Dermis lymphatic vessel endothelial cell (primary cell): ENCODE results near the gene TAF11L2. TPM values are rescaled to one million over a fixed set of nuclear protein-coding genes. Genes with fewer than 3 reads are reported as not detected.

Experiments used
- total RNA-seq: library from RNA; depleted of rRNA; stranded (reverse); fragments of >200 nt; gene quantifications from 2 replicates; pipeline ENCODE4 v1.2.1, GENCODE V29; 2014

TAF11L2 gene
- total RNA-seq: not detected in 2 replicates

DNA sequence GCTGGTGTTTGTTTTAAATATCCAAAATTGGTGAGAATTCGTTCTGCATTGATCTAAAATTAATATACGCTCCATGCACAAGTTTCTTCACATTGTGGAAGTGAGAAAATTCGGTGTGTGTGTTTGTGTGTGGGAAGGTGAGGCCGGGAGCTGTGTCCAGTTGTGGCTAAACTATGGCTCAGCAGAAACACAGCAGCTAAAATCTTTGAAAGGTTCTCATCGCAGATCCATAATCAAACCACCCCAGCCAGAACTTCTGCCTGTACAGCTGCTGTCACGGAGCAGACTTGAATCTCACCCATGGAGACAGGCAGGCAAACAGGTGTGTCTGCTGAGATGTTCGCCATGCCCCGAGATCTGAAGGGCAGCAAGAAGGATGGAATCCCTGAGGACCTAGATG lies at the start of gene TAF11L2:
TAF11L2 (plus strand) TSS at position 301 of the 400 bp plus-strand sequence.

GRCh38 chr5:17518067-17518466 lies 20.0 kb downstream of the TAF11L2 start, which contains the start of gene TAF11L3:
Gene TAF11L3 (plus strand): TSS chr5:17518367.

DNA sequence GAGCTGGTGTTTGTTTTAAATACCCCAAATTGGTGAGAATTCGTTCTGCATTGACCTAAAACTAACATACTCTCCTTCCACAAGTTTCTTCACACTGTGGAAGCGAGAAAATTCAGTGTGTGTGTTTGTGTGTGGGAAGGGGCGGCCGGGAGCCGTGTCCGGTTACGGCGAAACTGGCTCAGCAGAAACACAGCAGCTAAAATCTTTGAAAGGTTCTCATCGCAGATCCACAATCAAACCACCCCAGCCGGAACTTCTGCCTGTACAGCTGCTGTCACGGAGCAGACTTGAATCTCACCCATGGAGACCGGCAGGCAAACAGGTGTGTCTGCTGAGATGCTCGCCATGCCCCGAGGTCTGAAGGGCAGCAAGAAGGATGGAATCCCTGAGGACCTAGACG lies 23.5 kb downstream of the TAF11L2 start, which contains the start of gene TAF11L4:
TAF11L4 (plus strand) TSS at position 301 of the 400 bp plus-strand sequence.

GRCh38 chr5:17524935-17525334 lies 26.9 kb downstream of the TAF11L2 start, which contains the start of gene TAF11L5:
Gene TAF11L5 (plus strand): TSS chr5:17525235.

DNA sequence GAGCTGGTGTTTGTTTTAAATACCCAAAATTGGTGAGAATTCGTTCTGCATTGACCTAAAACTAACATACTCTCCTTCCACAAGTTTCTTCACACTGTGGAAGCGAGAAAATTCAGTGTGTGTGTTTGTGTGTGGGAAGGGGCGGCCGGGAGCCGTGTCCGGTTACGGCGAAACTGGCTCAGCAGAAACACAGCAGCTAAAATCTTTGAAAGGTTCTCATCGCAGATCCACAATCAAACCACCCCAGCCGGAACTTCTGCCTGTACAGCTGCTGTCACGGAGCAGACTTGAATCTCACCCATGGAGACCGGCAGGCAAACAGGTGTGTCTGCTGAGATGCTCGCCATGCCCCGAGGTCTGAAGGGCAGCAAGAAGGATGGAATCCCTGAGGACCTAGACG lies 30.3 kb downstream of the TAF11L2 start, which contains the start of gene TAF11L6:
TAF11L6 (plus strand) TSS at position 301 of the 400 bp plus-strand sequence.

Other genes starting within 250 kb of the TAF11L2 start
- not detected in 2 replicates for gene TAF11L3, start 20.1 kb downstream of the TAF11L2 start, total RNA-seq
- gene TAF11L4, start 23.6 kb downstream of the TAF11L2 start, total RNA-seq: not detected in 2 replicates
- gene TAF11L5, start 27.0 kb downstream of the TAF11L2 start, total RNA-seq: not detected in 2 replicates
- gene TAF11L6, start 30.4 kb downstream of the TAF11L2 start, total RNA-seq: not detected in 2 replicates
- gene TAF11L7, start 87.5 kb downstream of the TAF11L2 start, total RNA-seq: not detected in 2 replicates
- not detected in 2 replicates for gene TAF11L8, start 92.7 kb downstream of the TAF11L2 start, total RNA-seq
- not detected in 2 replicates for gene TAF11L9, start 96.2 kb downstream of the TAF11L2 start, total RNA-seq
- gene TAF11L10, start 99.6 kb downstream of the TAF11L2 start, total RNA-seq: not detected in 2 replicates
- gene TAF11L11, start 106.0 kb downstream of the TAF11L2 start, total RNA-seq: not detected in 2 replicates
- not detected in 2 replicates for gene TAF11L12, start 112.2 kb downstream of the TAF11L2 start, total RNA-seq
- not detected in 2 replicates for gene TAF11L13, start 133.9 kb downstream of the TAF11L2 start, total RNA-seq
- gene TAF11L14, start 136.2 kb downstream of the TAF11L2 start, total RNA-seq: not detected in 2 replicates